ENCODE data around the gene ODF2L. TPM values are rescaled to one million over a fixed set of nuclear protein-coding genes. Genes with fewer than 3 reads are reported as not detected.

ODF2L gene
- polyA plus RNA-seq, 1 experiment, result 25.6 TPM

- DNase-seq (ENCODE audit: low read depth, low spot score), result no peak
- CTCF ChIA-PET, result no interaction called here
- H3K4me3 ChIP-seq (ENCODE audit: low read depth, low read length), result no peak overlapping the region
- no peak for TF ChIP-seq CTCF (IDR thresholded peaks at IDR 0.05; ENCODE audit: low read depth, low read length)
- no peaks in the 10 kb centered on the region for H3K27me3 ChIP-seq (ENCODE audit: control insufficient read depth, insufficient read depth, low read length)
- POLR2A ChIA-PET, result no interaction called here
- no peaks in the 10 kb centered on the region for H3K9me3 ChIP-seq (ENCODE audit: control insufficient read depth, insufficient read depth, low read length)
- H3K27ac ChIP-seq (ENCODE audit: low read depth, low read length), result no peak overlapping the region
These were observed 90.4 kb downstream of the ODF2L start for GRCh38 chr1:86305731-86306130.

GRCh38 chr1:86303041-86303690 is 93.0 kb downstream of the ODF2L start:
- Histone ChIP-seq H3K27ac (ENCODE audit: low read depth, low read length) (no peak overlapping the region), H3K9me3 (ENCODE audit: control insufficient read depth, insufficient read depth, low read length) (no peaks in the 10 kb centered on the region), H3K27me3 (ENCODE audit: control insufficient read depth, insufficient read depth, low read length) (no peaks in the 10 kb centered on the region), H3K4me3 (ENCODE audit: low read depth, low read length) (no peak overlapping the region)
- no peak for DNase-seq (ENCODE audit: low read depth, low spot score)
- CTCF ChIA-PET, result interaction anchor here (1.2 kb wide), 1 partner anchor 206 kb away, joined by 3 read pairs; no protein-coding TSS in a partner anchor
- no peak for TF ChIP-seq CTCF (IDR thresholded peaks at IDR 0.05; ENCODE audit: low read depth, low read length)
- POLR2A ChIA-PET, result no interaction called here

Small RNA genes lying within 50 kb of the gene (small RNA-seq; reads per million reads assigned to genes)
- not detected for gene MIR7856 (ENCODE audit: insufficient read length, low read depth)

Other genes starting within 250 kb of the ODF2L start
- gene COL24A1, start 239.6 kb downstream of the ODF2L start, polyA plus RNA-seq (2011; rRNA removed), result 2.2 and 3.1 TPM in 2 replicates
- gene CLCA2, start 27.8 kb upstream of the ODF2L start, polyA plus RNA-seq (2011; rRNA removed), result 0.60 and 0.65 TPM in 2 replicates
- gene CLCA1, start 72.6 kb upstream of the ODF2L start, polyA plus RNA-seq (2011; rRNA removed), result not detected in 2 replicates
- not detected in 2 replicates for gene CLCA4, start 150.8 kb upstream of the ODF2L start, polyA plus RNA-seq (2011; rRNA removed)

Measured in AG04450 (cell line).